Kidney (tissue), 14 donors: ENCODE measurements around the gene KL. TPM values are rescaled to one million over a fixed set of nuclear protein-coding genes. Genes with fewer than 3 reads are reported as not detected.

Source experiments
- DNase-seq, 5 donors: peaks; one replicate each; pipeline ENCODE4 v3.0.0-alpha.2; 2013 to 2020
- FAIRE-seq: peaks from 2 replicates; lab custom pipeline; 2012; peaks lifted over from hg19 to GRCh38; lab: Jason Lieb, UNC
- H3K27ac ChIP-seq, 2 donors: one replicate each; pipeline ENCODE4 v1.7.0; 2013; ENCODE audit warnings: low read depth in 2 of 2, low read length in 2 of 2, inconsistent platforms in 1 of 2
- H3K27me3 ChIP-seq: one replicate; pipeline ENCODE4 v1.7.1; 2013; ENCODE audit warnings: low read length, inconsistent platforms; ENCODE audit not compliant: control insufficient read depth, insufficient read depth
- H3K36me3 ChIP-seq, 3 donors: one replicate each; pipeline versions ENCODE4 v1.7.0 to v1.7.1; 2013; ENCODE audit warnings: low read length in 3 of 3, control low read depth in 1 of 3, inconsistent platforms in 1 of 3; ENCODE audit not compliant: insufficient read depth in 3 of 3, control insufficient read depth in 2 of 3
- H3K4me1 ChIP-seq, 3 donors: one replicate each; pipeline versions ENCODE4 v1.7.0 to v1.7.1; 2013; ENCODE audit warnings: low read length in 3 of 3, inconsistent platforms in 1 of 3, low read depth in 1 of 3; ENCODE audit not compliant: control insufficient read depth in 2 of 3, insufficient read depth in 2 of 3
- H3K4me3 ChIP-seq, 3 donors: one replicate each; pipeline versions ENCODE4 v1.7.0 to v1.8.1; 2013; ENCODE audit warnings: low read length in 3 of 3, control low read depth in 1 of 3, inconsistent platforms in 1 of 3
- H3K9ac ChIP-seq, 3 donors: one replicate each; pipeline versions ENCODE4 v1.7.0 to v1.7.1; 2013; ENCODE audit warnings: low read length in 3 of 3, control low read depth in 1 of 3, inconsistent platforms in 1 of 3
- H3K9me3 ChIP-seq, 3 donors: one replicate each; pipeline versions ENCODE4 v1.7.0 to v1.7.1; 2013; ENCODE audit warnings: low read length in 3 of 3, control low read depth in 1 of 3, inconsistent platforms in 1 of 3; ENCODE audit not compliant: control insufficient read depth in 2 of 3, insufficient read depth in 1 of 3
- CTCF ChIP-seq: IDR thresholded peaks from 3 replicates; pipeline ENCODE4 v1.5.1; 2012; ENCODE audit warnings: mild to moderate bottlenecking, moderate library complexity, borderline replicate concordance; ENCODE audit not compliant: insufficient read depth; ENCODE audit errors: extremely low read depth
- intact Hi-C: fragments of 100-400 bp; cut with DNase I; formaldehyde crosslinking; loops from one replicate; pipeline ENCODE4 v1.11.1; 2022
- polyA plus RNA-seq: library from polyadenylated mRNA; stranded (reverse); fragments of 350-450 nt; fragmentation: Illumina TruSeq; extraction: RNeasy Lipid Tissue Mini Kit (QIAGEN cat#74804); gene quantifications from one replicate; pipeline ENCODE4 v1.2.3, GENCODE V29; 2014; ENCODE audit warnings: low read depth, low replicate concordance; ENCODE audit not compliant: insufficient read depth
- total RNA-seq: library from RNA; stranded (reverse); fragmentation: NEBNext Ultra II Directional; extraction: Animal tissue kit (Norgen Biotek cat#: 25700); gene quantifications from one replicate; pipeline ENCODE4 v1.2.1, GENCODE V29; 2021
- donor health status: control.
- donor health status: control.
- donor health status: control.
- donor health status: control.
- donor health status: control.
- donor health status: DM: yes; HTN: yes; CAD: no.
- donor health status: Normal renal cell carcinoma (clear cell type).

Gene KL
- total and polyA plus RNA-seq, 2 donors from 2014 or later: 12.5 to 47.4 TPM

DNA sequence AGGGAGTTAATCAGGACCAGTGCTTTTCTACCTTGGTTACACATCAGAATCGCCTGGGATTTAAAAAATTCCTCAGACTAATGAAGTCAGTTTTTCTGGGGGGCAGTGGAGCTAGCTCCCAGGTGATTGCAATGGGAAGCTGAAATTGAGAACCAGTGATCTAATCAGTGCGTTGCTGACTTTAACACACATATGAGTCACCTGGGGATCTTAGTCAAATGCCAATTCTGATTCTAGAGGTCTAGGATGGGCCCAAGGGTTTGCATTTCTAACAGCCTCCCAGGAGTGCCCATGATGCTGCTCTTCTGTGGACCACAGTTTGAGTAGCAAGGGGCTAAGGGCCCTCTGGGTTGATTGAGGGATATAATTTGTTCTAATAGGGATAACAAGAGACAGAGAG, 54.5 kb downstream of the KL start:
- Histone ChIP-seq H3K4me1 (no peaks in the 10 kb centered on the region), H3K27me3 (no peaks in the 10 kb centered on the region), H3K4me3 (no peak overlapping the region), H3K9ac (no peak overlapping the region), H3K27ac (no peak overlapping the region), H3K9me3 (no peaks in the 10 kb centered on the region), H3K36me3 (peaks cover 0 to 2% (median 0%) of the 10 kb centered on the region in 3 donors)
- FAIRE-seq: no peak
- no peak for TF ChIP-seq CTCF
- intact Hi-C loops: no loop called here
- DNase-seq: no peak

GRCh38 chr13:33072282-33072681, 56.1 kb downstream of the KL start:
- Histone ChIP-seq H3K4me1 (no peaks in the 10 kb centered on the region), H3K27ac (no peak overlapping the region), H3K9me3 (no peaks in the 10 kb centered on the region), H3K36me3 (no peaks in the 10 kb centered on the region), H3K27me3 (no peaks in the 10 kb centered on the region), H3K4me3 (no peak overlapping the region), H3K9ac (no peak overlapping the region)
- FAIRE-seq (no peak), DNase-seq (no peak)
- no peak for TF ChIP-seq CTCF
- intact Hi-C loops: no loop called here

DNA sequence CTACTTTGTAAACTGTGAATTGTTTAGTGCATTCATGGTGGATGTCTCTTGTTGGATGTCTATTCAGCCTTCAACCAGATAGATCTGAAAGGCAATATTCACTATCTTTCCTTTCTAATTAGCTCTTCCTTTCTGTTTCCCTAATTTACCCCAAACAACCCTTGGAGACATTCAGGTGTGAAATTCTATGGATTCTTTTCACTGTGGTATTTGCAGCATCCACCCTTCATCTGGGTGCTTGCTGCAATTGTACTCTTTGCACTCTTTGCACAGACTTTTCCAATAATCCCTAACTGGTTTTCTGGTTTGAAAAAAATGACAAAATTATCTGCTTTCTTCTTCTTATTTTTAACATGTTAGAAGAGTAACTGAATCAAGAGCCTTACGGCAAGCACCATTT, 56.5 kb downstream of the KL start:
- no peak overlapping the region for H3K4me3 ChIP-seq
- intact Hi-C loops: no loop called here
- H3K9me3 ChIP-seq: no peaks in the 10 kb centered on the region
- no peaks in the 10 kb centered on the region for H3K36me3 ChIP-seq
- no peak overlapping the region for H3K27ac ChIP-seq
- H3K27me3 ChIP-seq: no peaks in the 10 kb centered on the region
- H3K9ac ChIP-seq: no peak overlapping the region
- FAIRE-seq (no peak), DNase-seq (no peak)
- no peaks in the 10 kb centered on the region for H3K4me1 ChIP-seq
- no peak for TF ChIP-seq CTCF

- Histone ChIP-seq H3K4me1 (no peaks in the 10 kb centered on the region), H3K9me3 (no peaks in the 10 kb centered on the region), H3K27ac (no peak overlapping the region), H3K9ac (no peak overlapping the region), H3K4me3 (no peak overlapping the region), H3K36me3 (no peaks in the 10 kb centered on the region), H3K27me3 (no peaks in the 10 kb centered on the region)
- FAIRE-seq: no peak
- intact Hi-C loops: no loop called here
- no peak for DNase-seq
- no peak for TF ChIP-seq CTCF
These were observed 57.1 kb downstream of the KL start for GRCh38 chr13:33073338-33073737.
